GM10266 (cell line): ENCODE measurements around the gene GXYLT2.

ENCODE experiments used
- DNase-seq: peaks from one replicate; pipeline ENCODE4 v3.0.0; 2012; ENCODE audit errors: extremely low spot score
- TF ChIP-seq, protein P1 (sequence below): IDR thresholded peaks from 2 replicates; pipeline ENCODE4 v1.5.1; 2012; ENCODE audit warnings: mild to moderate bottlenecking, low read depth; ENCODE audit not compliant: control insufficient read depth, insufficient read depth; ENCODE audit errors: missing control alignments

The GXYLT2 gene

DNA sequence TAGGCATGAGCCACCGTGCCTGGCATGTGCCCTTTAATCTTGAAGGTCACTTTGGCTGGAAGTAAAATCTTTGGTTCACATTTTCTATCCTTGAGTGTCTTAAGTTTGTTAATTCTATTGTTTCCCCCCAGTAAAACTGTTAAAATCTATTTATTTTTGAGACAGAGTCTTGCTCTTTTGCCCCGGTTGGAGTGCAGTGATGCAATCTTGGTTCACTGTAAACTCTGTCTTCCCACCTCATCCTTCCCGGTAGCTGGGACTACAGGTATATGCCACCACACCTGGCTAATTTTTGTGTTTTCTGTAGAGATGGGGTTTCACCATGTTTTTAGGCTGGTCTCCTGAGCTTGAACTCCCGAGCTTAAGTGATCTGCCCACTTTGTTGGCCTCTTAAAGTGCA lies 116.5 kb downstream of the GXYLT2 start:
- TF ChIP-seq, protein P1, sequence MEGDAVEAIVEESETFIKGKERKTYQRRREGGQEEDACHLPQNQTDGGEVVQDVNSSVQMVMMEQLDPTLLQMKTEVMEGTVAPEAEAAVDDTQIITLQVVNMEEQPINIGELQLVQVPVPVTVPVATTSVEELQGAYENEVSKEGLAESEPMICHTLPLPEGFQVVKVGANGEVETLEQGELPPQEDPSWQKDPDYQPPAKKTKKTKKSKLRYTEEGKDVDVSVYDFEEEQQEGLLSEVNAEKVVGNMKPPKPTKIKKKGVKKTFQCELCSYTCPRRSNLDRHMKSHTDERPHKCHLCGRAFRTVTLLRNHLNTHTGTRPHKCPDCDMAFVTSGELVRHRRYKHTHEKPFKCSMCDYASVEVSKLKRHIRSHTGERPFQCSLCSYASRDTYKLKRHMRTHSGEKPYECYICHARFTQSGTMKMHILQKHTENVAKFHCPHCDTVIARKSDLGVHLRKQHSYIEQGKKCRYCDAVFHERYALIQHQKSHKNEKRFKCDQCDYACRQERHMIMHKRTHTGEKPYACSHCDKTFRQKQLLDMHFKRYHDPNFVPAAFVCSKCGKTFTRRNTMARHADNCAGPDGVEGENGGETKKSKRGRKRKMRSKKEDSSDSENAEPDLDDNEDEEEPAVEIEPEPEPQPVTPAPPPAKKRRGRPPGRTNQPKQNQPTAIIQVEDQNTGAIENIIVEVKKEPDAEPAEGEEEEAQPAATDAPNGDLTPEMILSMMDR = no peak
- DNase-seq = no peak

DNA sequence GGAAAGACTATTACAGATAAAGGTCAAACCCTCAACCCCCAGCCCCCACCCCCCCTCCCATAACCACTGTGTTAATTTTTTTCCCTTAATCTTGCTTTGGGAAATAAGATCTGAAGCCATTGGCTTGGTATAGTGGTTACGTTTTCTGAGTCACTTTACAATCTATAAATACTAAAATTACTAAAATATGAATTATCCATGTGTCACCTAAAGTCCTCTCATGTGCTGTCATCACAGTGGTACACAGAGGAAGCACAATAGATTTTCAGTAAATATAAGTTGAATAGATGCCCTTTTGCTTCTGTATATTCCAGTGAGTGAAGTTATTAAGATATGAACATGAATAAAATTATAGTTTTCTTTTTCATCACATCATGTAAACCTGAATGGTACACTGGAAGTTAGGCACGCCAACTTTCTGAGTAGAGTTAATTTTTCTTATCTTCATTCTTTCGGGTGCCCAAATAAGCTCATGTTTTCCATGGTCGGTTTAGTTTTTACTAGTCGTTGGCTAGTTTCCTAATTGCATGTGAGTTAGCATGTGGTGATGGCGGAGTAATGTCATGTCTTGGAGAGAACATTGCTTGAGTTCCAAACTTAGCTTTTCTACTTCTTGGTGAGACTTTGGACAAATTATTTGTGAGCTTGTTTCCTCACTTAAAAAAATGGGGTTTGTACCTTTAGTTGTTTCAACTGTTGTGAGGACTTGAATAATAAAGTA lies 120.3 kb downstream of the GXYLT2 start:
- TF ChIP-seq, protein P1 = no peak
- no peak for DNase-seq

DNA sequence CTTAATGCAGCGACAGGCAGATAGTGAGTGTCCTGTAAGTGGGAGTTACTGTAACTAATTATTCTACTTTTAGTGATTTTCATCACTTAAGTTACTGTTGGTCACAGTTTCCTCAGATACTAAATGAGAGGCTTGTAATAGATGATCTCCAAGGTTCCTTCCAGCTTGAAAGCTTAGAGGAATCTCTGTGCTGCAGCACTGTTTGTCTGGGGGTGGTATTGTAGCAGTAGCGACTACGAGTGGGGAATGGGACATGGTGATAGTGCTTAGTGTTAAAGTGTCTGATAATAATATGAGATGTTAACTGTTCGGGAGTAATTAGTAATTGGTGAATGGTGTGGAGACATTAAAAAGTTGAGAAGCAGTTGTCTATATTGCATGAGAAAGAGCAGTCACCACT lies 121.2 kb downstream of the GXYLT2 start:
- DNase-seq = no peak
- TF ChIP-seq, protein P1 = no peak

DNA sequence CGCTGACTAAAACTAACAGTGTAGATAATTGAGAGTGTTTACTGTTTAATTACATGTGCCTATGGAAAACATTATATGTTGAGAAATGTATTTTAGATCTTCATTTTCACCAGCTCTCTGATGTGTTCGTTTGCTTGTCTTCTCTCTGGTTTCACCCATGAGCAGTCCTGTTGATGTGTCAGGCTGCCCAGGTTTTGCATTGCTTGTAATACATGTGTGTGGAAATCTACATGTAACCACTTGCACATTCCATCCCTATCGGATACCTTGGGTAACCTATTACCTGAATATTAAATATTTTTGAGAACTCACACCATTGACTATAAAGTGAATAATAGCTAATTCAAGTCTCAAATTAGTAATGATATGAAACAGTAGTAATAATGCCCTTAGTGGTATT lies 121.9 kb downstream of the GXYLT2 start:
- DNase-seq = no peak
- TF ChIP-seq, protein P1 = no peak

DNA sequence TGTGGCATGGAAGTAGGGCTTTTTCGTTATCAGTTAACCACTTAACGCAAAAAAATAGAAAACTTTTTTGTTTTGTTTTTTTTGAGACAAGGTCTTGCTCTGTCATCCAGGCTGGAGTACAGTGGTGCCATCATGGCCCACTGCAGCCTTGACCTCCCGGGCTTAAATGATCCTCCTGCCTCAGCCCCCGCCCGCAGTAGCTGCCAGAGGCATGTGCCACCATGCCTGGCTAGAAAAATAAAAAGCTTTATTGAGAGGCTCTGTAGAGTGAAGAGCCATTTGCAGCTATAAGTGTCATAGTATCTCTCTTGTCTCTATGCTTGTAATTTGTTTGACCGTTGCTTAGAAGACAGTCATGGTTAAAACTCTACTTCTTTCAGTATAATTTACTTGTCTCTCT lies 122.3 kb downstream of the GXYLT2 start:
- no peak for DNase-seq
- TF ChIP-seq, protein P1 = no peak

DNA sequence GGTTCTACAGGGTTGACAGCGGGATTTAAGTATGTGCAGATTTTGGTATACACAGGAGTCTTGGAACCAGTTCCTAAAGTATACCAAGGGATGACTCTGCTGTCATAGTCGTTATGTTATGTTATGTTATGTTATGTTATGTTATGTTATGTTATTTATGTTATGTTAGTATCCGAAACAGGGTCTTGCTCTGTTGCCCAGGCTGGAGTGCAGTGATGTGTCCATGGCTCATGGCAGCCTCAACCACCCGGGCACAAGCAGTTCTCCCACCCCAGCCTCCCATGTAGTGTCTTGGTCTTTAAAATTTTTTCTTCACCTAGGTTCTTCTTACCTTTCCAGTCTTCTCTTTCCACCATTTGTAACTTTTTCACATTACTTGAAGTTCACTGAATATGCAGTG lies 130.5 kb downstream of the GXYLT2 start:
- DNase-seq = no peak
- TF ChIP-seq, protein P1 = no peak

DNA sequence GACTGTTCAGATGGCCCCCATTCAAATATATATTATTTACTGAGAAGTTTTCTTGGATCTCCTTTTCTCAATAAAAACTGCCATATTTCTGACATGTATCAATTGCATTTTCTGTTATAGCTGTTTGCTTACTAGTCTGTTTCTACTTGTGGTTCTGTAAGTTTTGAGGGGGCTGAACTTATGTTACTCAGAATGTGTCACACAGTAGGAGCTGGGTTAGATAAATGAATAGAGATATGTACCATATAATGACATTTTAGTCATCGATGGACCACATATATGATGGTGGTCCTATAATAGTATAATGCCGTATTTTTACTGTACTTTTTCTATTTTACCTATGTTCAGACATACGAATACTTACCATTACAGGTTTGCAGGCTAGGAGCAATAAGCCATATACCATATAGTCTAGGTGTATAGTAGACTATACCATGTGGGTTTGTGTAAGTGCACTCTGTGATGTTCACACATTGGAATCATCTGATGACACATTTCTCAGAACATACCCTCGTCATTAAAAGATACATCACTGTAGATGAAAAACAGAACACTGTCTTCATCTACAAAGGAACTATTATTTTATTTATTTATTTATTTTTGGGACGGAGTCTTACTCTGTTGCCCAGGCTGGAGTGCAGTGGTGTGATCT lies 131.1 kb downstream of the GXYLT2 start:
- DNase-seq = no peak
- TF ChIP-seq, protein P1 = no peak
